Measurements from ENCODE around the gene GSC2.

The GSC2 gene

GRCh38 chr22:19139001-19139356, 11.1 kb downstream of the GSC2 start:
- no peak overlapping the region for H3K4me3 ChIP-seq (ENCODE audit: low read depth, low read length)
- no peak for TF ChIP-seq CTCF (IDR thresholded peaks at IDR 0.05; ENCODE audit: low read depth, low read length)

GRCh38 chr22:19138217-19139000, 11.7 kb downstream of the GSC2 start:
- H3K4me3 ChIP-seq (ENCODE audit: low read depth, low read length): no peak overlapping the region
- no peak for TF ChIP-seq CTCF (IDR thresholded peaks at IDR 0.05; ENCODE audit: low read depth, low read length)

DNA sequence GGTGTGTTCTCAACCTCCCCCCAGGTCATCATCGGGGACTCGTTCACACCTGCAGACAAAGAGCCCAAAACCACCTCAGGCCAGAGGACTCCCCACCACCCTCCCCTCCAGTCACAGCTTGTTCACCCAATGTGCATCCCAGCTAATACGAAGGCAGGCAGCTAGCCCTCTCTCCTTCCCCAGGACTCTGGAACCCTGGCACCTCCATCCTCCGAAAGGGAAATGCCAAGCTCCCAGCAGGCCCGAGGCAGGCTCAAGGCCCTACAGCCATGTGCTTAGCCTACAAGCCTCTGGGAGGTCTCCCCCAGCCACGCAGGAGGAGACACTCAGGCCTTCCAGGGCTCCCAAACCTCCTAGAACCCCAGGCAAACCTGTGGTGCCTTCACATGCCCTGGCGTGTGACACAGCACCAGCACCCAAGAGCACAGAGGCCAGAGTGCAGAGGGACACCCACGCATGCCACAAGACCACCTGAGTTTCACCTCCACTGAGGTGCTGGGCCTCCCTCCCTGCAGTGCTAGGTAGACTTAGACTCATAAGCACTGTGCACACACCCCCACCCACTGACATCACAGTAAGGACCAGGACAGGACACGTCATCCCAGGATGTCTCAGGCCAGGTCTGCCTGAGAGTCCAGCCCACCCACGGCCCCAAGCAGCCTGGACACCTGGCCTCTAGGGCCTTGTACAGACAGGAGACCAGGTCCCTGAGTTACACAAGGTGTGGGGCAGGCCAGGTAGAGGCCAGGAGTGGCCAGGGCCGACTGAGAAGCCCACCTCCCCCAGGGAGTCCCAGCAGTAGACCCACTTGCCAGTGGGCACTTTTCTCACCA, 12.5 kb downstream of the GSC2 start:
- no peak overlapping the region for H3K4me3 ChIP-seq (ENCODE audit: low read depth, low read length)
- no peak for TF ChIP-seq CTCF (IDR thresholded peaks at IDR 0.05; ENCODE audit: low read depth, low read length)

- H3K4me3 ChIP-seq (ENCODE audit: low read depth, low read length): no peak overlapping the region
- no peak for TF ChIP-seq CTCF (IDR thresholded peaks at IDR 0.05; ENCODE audit: low read depth, low read length)
These were observed 13.2 kb downstream of the GSC2 start for GRCh38 chr22:19136915-19137314.

DNA sequence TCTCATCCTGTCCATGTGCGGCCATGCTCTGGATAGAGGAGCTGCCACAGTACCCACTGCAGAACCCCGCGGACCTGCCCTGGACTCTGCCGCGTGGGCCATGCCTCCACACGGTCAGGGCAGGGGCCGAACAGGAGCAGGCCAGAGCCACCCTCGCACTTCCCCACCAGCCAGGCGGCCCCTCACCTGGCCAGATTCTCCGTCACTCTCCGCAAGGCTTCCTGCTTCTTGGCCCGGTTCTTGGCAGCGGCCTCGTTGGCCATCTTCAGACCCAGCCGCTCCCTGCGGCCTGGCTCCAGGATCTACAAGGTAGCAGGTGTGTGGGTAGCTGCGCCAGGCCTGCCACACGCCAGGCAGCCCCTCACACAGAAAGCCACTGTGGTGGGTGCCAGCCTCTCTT, 15.2 kb downstream of the GSC2 start:
- no peak for TF ChIP-seq CTCF (IDR thresholded peaks at IDR 0.05; ENCODE audit: low read depth, low read length)
- H3K4me3 ChIP-seq (ENCODE audit: low read depth, low read length): no peak overlapping the region

- no peak for TF ChIP-seq CTCF (IDR thresholded peaks at IDR 0.05; ENCODE audit: low read depth, low read length)
- no peak overlapping the region for H3K4me3 ChIP-seq (ENCODE audit: low read depth, low read length)
These were observed 15.8 kb downstream of the GSC2 start for GRCh38 chr22:19134176-19134831.
